CD8-positive, alpha-beta memory T cell (primary cell): ENCODE results near the gene SPTA1. TPM values are rescaled to one million over a fixed set of nuclear protein-coding genes. Genes with fewer than 3 reads are reported as not detected.
A peak's percentile ranks its signal among the peaks of the same experiment; 100 is the strongest.

Experiments
- CTCF ChIA-PET: fragments of 350-600 bp; sonication (Branson Sonifier 250); formaldehyde crosslinking; loops from one replicate; lab custom pipeline; 2021; ENCODE audit warnings: antibody characterized with exemption; lab: Charles Lee
- POLR2A ChIA-PET: fragments of 350-600 bp; sonication (Branson Sonifier 250); formaldehyde crosslinking; loops from one replicate; lab custom pipeline; 2021; ENCODE audit warnings: antibody characterized with exemption; lab: Charles Lee
- DNase-seq, 5 donors: peaks; one replicate each; pipeline versions ENCODE4 v3.0.0 to v3.0.0-alpha.2; 2020 to 2022; ENCODE audit warnings: mixed read lengths in 1 of 5
- H3K27ac ChIP-seq: one replicate; pipeline ENCODE4 v1.7.0; 2013; ENCODE audit warnings: low read depth, mild to moderate bottlenecking, low read length, moderate library complexity
- H3K27me3 ChIP-seq: 2 replicates; pipeline ENCODE4 v1.7.0; 2013; ENCODE audit warnings: low read length, mild to moderate bottlenecking; ENCODE audit not compliant: insufficient read depth, poor library complexity, severe bottlenecking
- H3K36me3 ChIP-seq: 2 replicates; pipeline ENCODE4 v1.7.0; 2013; ENCODE audit warnings: mild to moderate bottlenecking, low read length, moderate library complexity; ENCODE audit not compliant: insufficient read depth
- H3K4me1 ChIP-seq: 2 replicates; pipeline ENCODE4 v1.7.0; 2013; ENCODE audit warnings: mild to moderate bottlenecking, low read length, moderate library complexity; ENCODE audit not compliant: insufficient read depth
- H3K4me3 ChIP-seq: 2 replicates; pipeline ENCODE4 v1.7.0; 2013; ENCODE audit warnings: mild to moderate bottlenecking, low read length
- H3K9me3 ChIP-seq: 2 replicates; pipeline ENCODE4 v1.7.0; 2013; ENCODE audit warnings: mild to moderate bottlenecking, low read length
- H3K27ac Mint-ChIP-seq, 8 donors: one replicate each; pipeline ENCODE4 v1.8.0; 2020 to 2021; ENCODE audit warnings: mixed read lengths in 8 of 8, mild to moderate bottlenecking in 6 of 8, inconsistent platforms in 3 of 8, moderate library complexity in 3 of 8
- H3K27me3 Mint-ChIP-seq, 2 donors: one replicate each; pipeline ENCODE4 v1.8.0; 2020 to 2021; ENCODE audit warnings: mixed read lengths in 2 of 2, mild to moderate bottlenecking in 1 of 2, moderate library complexity in 1 of 2
- H3K36me3 Mint-ChIP-seq, 3 donors: one replicate each; pipeline ENCODE4 v1.8.0; 2020 to 2021; ENCODE audit warnings: mixed read lengths in 3 of 3, inconsistent platforms in 1 of 3, mild to moderate bottlenecking in 1 of 3
- H3K4me1 Mint-ChIP-seq, 3 donors: one replicate each; pipeline ENCODE4 v1.8.0; 2020 to 2021; ENCODE audit warnings: mixed read lengths in 3 of 3, inconsistent platforms in 1 of 3, mild to moderate bottlenecking in 1 of 3
- H3K4me3 Mint-ChIP-seq, 7 donors: one replicate each; pipeline ENCODE4 v1.8.0; 2020 to 2021; ENCODE audit warnings: mixed read lengths in 7 of 7, mild to moderate bottlenecking in 6 of 7, moderate library complexity in 4 of 7, inconsistent platforms in 2 of 7
- H3K9me3 Mint-ChIP-seq, 5 donors: one replicate each; pipeline ENCODE4 v1.8.0; 2020 to 2022; ENCODE audit warnings: mixed read lengths in 5 of 5, mild to moderate bottlenecking in 3 of 5, moderate library complexity in 2 of 5, inconsistent platforms in 1 of 5
- polyA plus RNA-seq: library from polyadenylated mRNA; unstranded; fragments of 300-500 nt; fragmentation: Illumina TruSeq; gene quantifications from one replicate; pipeline ENCODE4 v1.2.3, GENCODE V29; 2021
- total RNA-seq, 2 experiments: library from RNA; stranded (reverse); gene quantifications; one replicate each; pipeline ENCODE4 v1.2.3, GENCODE V29; 2021

The SPTA1 gene
- total and polyA plus RNA-seq, 3 experiments from 2014 or later = not detected

DNA sequence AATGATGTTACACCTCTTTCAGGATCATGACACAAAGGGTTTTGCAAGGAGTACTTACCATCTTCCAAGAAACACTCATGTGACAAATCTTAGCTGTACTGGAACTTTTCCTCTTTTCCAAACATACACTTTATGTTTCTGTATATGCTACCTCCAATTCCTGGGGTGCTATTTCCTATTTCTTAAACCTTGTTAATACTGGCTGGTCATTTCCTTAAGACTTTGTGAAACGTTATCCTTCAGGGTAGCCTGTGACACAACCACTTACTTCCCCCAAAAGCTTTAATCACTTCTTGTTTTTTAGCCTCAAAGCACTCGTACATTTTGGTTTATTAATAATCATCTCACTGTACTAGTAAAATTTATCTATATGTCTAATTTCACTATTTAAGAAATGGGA is 42.1 kb downstream of the SPTA1 start:
- Histone ChIP-seq H3K9me3 (no peaks in the 10 kb centered on the region), H3K27me3 (no peaks in the 10 kb centered on the region), H3K27ac (no peak overlapping the region), H3K4me3 (no peak overlapping the region), H3K4me1 (peaks cover 6% of the 10 kb centered on the region), H3K36me3 (no peaks in the 10 kb centered on the region)
- Mint-ChIP-seq H3K4me1 (peaks cover 14 to 22% (median 19%) of the 10 kb centered on the region in 3 donors), H3K4me3 (no peak overlapping the region), H3K36me3 (peaks cover 0 to 3% (median 0%) of the 10 kb centered on the region in 3 donors), H3K9me3 (no peaks in the 10 kb centered on the region), H3K27me3 (peaks cover 0 to 5% of the 10 kb centered on the region in 2 donors), H3K27ac (peak overlapping the region in 1 of 8 donors; percentile 2)
- no peak for DNase-seq
- ChIA-PET POLR2A (no interaction called here), CTCF (no interaction called here)

DNA sequence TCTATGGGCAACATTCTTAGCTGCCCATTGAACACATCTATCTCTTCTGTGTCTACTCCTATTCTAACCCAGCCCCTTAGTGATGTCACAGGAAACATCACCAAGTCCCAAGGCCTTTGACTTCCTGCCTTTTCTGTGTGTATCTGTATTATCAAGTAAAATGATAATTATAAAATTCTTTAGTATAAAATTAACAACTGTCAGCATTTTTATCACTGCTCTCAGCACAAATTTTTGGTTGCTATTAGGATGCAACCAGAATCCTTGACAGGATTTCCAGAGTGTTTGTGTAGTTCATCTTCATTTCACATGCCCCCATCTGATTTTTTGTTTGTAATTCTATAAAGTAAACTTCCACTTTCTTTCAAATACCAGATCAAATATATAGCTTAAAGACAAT is 47.6 kb downstream of the SPTA1 start:
- no peak overlapping the region for H3K4me3 ChIP-seq
- DNase-seq = no peak
- no peaks in the 10 kb centered on the region for H3K4me1 ChIP-seq
- no peak overlapping the region for H3K4me3 Mint-ChIP-seq
- H3K27ac ChIP-seq = no peak overlapping the region
- no peaks in the 10 kb centered on the region for H3K4me1 Mint-ChIP-seq
- peaks cover 0 to 3% (median 0%) of the 10 kb centered on the region in 3 donors for H3K36me3 Mint-ChIP-seq
- H3K36me3 ChIP-seq = no peaks in the 10 kb centered on the region
- H3K27me3 Mint-ChIP-seq = peaks cover 4 to 10% of the 10 kb centered on the region in 2 donors
- H3K9me3 ChIP-seq = no peaks in the 10 kb centered on the region
- ChIA-PET CTCF (no interaction called here), POLR2A (no interaction called here)
- H3K27me3 ChIP-seq = no peaks in the 10 kb centered on the region
- H3K27ac Mint-ChIP-seq = no peak overlapping the region
- no peaks in the 10 kb centered on the region for H3K9me3 Mint-ChIP-seq

DNA sequence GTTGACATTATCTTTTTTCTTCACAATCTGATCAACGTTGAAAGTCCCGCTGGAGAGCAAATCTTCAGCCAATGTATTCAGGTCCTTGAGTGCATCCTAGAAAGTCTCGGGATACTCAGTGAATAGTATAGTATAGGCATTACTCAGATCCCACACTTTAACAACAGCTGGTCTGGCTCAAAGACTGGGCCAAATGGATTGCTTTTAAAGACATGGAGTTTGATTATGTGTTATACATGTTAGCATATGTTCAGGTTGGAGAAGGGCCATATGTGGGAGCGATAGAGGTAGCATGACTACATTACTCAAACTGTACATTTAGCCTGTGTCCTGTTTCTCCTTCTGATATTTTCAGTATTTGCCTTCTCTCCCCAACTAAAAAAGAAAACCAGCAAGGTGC is 48.4 kb downstream of the SPTA1 start:
- Mint-ChIP-seq H3K4me1 (no peaks in the 10 kb centered on the region), H3K4me3 (no peak overlapping the region), H3K9me3 (no peaks in the 10 kb centered on the region), H3K27me3 (peaks cover 4 to 10% of the 10 kb centered on the region in 2 donors), H3K27ac (no peak overlapping the region), H3K36me3 (peaks cover 0 to 3% (median 0%) of the 10 kb centered on the region in 3 donors)
- POLR2A ChIA-PET = no interaction called here
- no peak for DNase-seq
- Histone ChIP-seq H3K4me3 (no peak overlapping the region), H3K4me1 (no peaks in the 10 kb centered on the region), H3K36me3 (no peaks in the 10 kb centered on the region), H3K9me3 (no peaks in the 10 kb centered on the region), H3K27me3 (no peaks in the 10 kb centered on the region), H3K27ac (no peak overlapping the region)
- CTCF ChIA-PET = no interaction called here

DNA sequence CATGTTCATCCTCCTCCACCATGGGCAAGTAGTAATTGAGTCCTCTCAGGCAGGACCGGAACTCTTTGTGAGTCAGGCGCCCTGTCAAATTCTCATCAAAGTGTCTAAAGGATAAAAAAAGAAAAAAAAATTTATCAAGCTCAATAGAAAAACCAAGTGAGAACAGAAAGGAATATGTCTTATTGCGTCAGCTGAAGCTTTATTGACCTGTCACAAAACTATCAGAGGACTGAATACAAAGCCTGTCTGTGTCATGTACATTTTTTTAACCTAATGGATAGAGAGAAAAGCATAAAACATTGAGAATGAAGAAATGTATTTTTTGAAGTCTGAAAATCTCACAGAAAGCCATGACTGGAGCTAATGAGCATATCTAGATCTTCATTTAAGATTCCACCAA is 72.8 kb downstream of the SPTA1 start:
- Mint-ChIP-seq H3K4me3 (no peak overlapping the region), H3K9me3 (no peaks in the 10 kb centered on the region), H3K4me1 (peaks cover 1 to 9% (median 5%) of the 10 kb centered on the region in 3 donors), H3K27me3 (peaks cover 17 to 20% of the 10 kb centered on the region in 2 donors), H3K27ac (no peak overlapping the region), H3K36me3 (no peaks in the 10 kb centered on the region)
- Histone ChIP-seq H3K27ac (no peak overlapping the region), H3K36me3 (no peaks in the 10 kb centered on the region), H3K4me3 (no peak overlapping the region), H3K4me1 (no peaks in the 10 kb centered on the region), H3K9me3 (no peaks in the 10 kb centered on the region), H3K27me3 (no peaks in the 10 kb centered on the region)
- DNase-seq = no peak
- POLR2A ChIA-PET = no interaction called here
- CTCF ChIA-PET = interaction anchor here (1.7 kb wide), 1 partner anchor 133 kb away, joined by 3 read pairs; no protein-coding TSS in a partner anchor

DNA sequence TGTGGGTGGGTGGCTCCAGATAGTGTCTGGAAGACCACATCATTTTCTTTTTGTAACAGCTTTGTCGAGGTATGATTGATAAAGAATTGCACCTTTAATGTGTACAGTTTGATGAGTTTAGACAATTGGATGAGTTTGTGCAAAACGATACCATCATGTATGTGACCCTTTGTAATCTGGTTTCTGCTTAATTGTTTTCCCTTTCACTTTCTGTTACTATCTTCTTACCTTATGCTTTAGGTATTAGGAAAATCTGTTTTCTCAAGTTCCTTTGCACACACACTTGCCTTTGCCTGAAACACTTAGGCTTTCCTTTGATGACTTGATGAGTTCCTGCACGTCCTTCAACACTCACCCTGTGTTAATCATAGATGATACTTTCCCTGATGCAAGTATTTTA is 74.6 kb downstream of the SPTA1 start:
- no peaks in the 10 kb centered on the region for H3K36me3 ChIP-seq
- H3K9me3 ChIP-seq = no peaks in the 10 kb centered on the region
- POLR2A ChIA-PET = no interaction called here
- H3K4me3 Mint-ChIP-seq = peak overlapping the region in 1 of 7 donors; percentile 3
- no peaks in the 10 kb centered on the region for H3K9me3 Mint-ChIP-seq
- H3K36me3 Mint-ChIP-seq = no peaks in the 10 kb centered on the region
- H3K4me1 Mint-ChIP-seq = peaks cover 1 to 9% (median 5%) of the 10 kb centered on the region in 3 donors
- CTCF ChIA-PET = no interaction called here
- DNase-seq = no peak
- no peaks in the 10 kb centered on the region for H3K4me1 ChIP-seq
- H3K4me3 ChIP-seq = no peak overlapping the region
- H3K27me3 Mint-ChIP-seq = peaks cover 9 to 10% of the 10 kb centered on the region in 2 donors
- H3K27me3 ChIP-seq = no peaks in the 10 kb centered on the region
- H3K27ac ChIP-seq = no peak overlapping the region
- H3K27ac Mint-ChIP-seq = no peak overlapping the region

DNA sequence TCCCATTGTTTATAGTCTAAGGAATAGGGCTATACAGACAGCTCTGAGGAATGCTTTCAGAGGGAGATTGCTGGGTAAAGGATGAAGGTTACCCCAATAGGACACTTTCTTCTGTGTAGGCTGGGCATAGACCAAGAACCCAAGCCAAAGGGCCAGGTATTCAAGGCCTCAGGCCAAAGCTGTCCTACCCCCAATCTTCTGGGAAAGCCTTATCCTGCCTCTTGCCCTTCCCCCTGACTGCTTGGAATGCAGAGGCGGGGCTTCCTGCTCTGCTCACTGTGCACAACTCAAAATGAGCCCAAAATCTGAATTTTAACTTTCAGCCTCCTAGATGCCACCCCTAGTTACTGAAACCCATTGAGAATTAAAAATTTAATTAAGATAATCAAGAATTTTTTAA is 79.2 kb downstream of the SPTA1 start:
- no peaks in the 10 kb centered on the region for H3K4me1 ChIP-seq
- Mint-ChIP-seq H3K36me3 (no peaks in the 10 kb centered on the region), H3K27ac (no peak overlapping the region), H3K27me3 (peaks cover 4 to 6% of the 10 kb centered on the region in 2 donors), H3K4me3 (no peak overlapping the region), H3K9me3 (no peaks in the 10 kb centered on the region), H3K4me1 (peaks cover 1 to 8% (median 4%) of the 10 kb centered on the region in 3 donors)
- H3K9me3 ChIP-seq = no peaks in the 10 kb centered on the region
- H3K36me3 ChIP-seq = no peaks in the 10 kb centered on the region
- ChIA-PET CTCF (no interaction called here), POLR2A (no interaction called here)
- no peak overlapping the region for H3K4me3 ChIP-seq
- DNase-seq = no peak
- no peak overlapping the region for H3K27ac ChIP-seq
- H3K27me3 ChIP-seq = no peaks in the 10 kb centered on the region

DNA sequence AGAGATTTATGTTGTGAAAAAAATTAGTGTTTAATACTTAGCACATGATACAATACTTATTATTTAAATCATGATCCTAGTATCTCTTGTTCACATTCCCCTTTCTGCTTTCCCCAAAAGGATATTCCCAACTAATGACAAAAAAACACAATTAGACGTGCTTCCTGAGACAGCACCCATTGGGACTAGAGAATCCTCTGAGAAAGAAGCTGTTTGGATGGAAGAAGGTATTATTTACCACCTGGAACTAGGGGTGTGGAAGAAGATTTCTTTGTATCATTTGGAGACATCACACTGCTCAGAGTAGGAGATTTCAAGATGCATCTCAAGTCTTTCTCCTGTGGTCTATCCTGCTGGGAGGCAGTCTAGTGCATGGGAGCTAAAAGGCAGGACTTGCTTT is 81.5 kb downstream of the SPTA1 start, which contains the start of gene OR10Z1:
OR10Z1 (plus strand) TSS at position 301 of the 400 bp plus-strand sequence. CDS start 1,171 bp downstream, outside the sequence.
- Histone ChIP-seq H3K36me3 (no peaks in the 10 kb centered on the region), H3K4me3 (no peak within 1 kb of the TSS), H3K27me3 (no peaks in the 10 kb centered on the region), H3K9me3 (no peaks in the 10 kb centered on the region), H3K27ac (no peak within 1 kb of the TSS), H3K4me1 (no peaks in the 10 kb centered on the region)
- Mint-ChIP-seq H3K4me3 (no peak within 1 kb of the TSS), H3K36me3 (peaks cover 0 to 2% (median 0%) of the 10 kb centered on the region in 3 donors), H3K27ac (no peak within 1 kb of the TSS), H3K9me3 (peaks cover 0 to 4% (median 2%) of the 10 kb centered on the region in 5 donors), H3K4me1 (peaks cover 0 to 8% (median 3%) of the 10 kb centered on the region in 3 donors), H3K27me3 (peaks cover 8 to 13% of the 10 kb centered on the region in 2 donors)
- DNase-seq = no peak
- POLR2A ChIA-PET = no interaction called here
- CTCF ChIA-PET = no interaction called here

DNA sequence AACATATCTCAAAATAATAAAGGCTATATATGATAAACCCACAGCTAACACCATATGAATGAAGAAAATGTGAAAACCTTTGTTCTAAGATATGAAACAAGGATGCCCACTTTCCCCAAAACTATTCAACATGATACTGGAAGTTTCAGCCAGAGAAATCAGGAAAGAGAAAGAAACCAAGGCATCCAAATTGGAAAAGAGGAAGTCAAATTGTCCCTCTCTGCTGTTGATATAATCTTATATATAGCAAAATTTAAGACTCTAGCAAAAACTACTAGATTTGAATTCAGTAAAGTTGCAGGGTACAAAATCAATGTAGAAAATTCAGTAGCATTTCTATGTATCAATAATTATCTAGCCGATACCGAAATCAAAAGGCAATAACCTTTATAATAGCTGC is 85.8 kb downstream of the SPTA1 start:
- H3K4me1 Mint-ChIP-seq = peaks cover 0 to 8% (median 3%) of the 10 kb centered on the region in 3 donors
- Histone ChIP-seq H3K4me1 (no peaks in the 10 kb centered on the region), H3K36me3 (no peaks in the 10 kb centered on the region), H3K9me3 (peaks cover 5% of the 10 kb centered on the region), H3K4me3 (no peak overlapping the region), H3K27ac (no peak overlapping the region), H3K27me3 (no peaks in the 10 kb centered on the region)
- H3K4me3 Mint-ChIP-seq = no peak overlapping the region
- DNase-seq = no peak
- ChIA-PET POLR2A (no interaction called here), CTCF (no interaction called here)
- no peak overlapping the region for H3K27ac Mint-ChIP-seq
- H3K36me3 Mint-ChIP-seq = peaks cover 1 to 21% (median 4%) of the 10 kb centered on the region in 3 donors
- H3K9me3 Mint-ChIP-seq = peaks cover 25 to 42% (median 27%) of the 10 kb centered on the region in 5 donors
- H3K27me3 Mint-ChIP-seq = peaks cover 20 to 27% of the 10 kb centered on the region in 2 donors
